ENCODE results near the gene KCTD1.

DNA sequence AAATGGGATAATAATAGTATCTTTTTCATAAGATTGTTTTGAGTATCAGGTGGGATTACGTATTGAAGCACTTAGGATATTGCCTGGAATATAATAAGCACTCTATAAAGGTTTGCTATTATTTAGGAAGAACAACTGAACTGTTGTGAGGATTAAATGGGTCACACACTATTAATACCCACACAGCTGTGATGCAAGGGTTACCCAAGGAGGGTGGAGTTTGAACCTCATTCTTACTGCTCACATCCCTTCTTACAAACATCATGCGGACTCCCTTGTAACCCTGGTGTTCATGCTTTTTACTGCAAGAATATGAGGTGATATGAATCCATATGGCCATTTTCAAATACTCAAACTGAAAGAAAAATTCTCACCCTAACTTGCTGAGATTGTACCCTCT lies 113.5 kb downstream of the KCTD1 start:
- TF ChIP-seq, protein P1, sequence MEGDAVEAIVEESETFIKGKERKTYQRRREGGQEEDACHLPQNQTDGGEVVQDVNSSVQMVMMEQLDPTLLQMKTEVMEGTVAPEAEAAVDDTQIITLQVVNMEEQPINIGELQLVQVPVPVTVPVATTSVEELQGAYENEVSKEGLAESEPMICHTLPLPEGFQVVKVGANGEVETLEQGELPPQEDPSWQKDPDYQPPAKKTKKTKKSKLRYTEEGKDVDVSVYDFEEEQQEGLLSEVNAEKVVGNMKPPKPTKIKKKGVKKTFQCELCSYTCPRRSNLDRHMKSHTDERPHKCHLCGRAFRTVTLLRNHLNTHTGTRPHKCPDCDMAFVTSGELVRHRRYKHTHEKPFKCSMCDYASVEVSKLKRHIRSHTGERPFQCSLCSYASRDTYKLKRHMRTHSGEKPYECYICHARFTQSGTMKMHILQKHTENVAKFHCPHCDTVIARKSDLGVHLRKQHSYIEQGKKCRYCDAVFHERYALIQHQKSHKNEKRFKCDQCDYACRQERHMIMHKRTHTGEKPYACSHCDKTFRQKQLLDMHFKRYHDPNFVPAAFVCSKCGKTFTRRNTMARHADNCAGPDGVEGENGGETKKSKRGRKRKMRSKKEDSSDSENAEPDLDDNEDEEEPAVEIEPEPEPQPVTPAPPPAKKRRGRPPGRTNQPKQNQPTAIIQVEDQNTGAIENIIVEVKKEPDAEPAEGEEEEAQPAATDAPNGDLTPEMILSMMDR (IDR thresholded peaks at IDR 0.05), result no peak
- no peak for TF ChIP-seq POLR2A (IDR thresholded peaks at IDR 0.05)
